Ureter (tissue), 1 donor: ENCODE measurements around the gene RPL31. TPM values are rescaled to one million over a fixed set of nuclear protein-coding genes. Genes with fewer than 3 reads are reported as not detected.

Experiments
- DNase-seq: peaks from one replicate; pipeline ENCODE4 v3.0.0-alpha.2; 2020; ENCODE audit warnings: low spot score
- total RNA-seq: library from RNA; stranded (reverse); gene quantifications from one replicate; pipeline ENCODE4 v1.2.4, GENCODE V29; 2023
- donor health status: DM: yes; HTN: yes; CAD: no.

RPL31 gene
- 1,638 TPM for total RNA-seq

DNA sequence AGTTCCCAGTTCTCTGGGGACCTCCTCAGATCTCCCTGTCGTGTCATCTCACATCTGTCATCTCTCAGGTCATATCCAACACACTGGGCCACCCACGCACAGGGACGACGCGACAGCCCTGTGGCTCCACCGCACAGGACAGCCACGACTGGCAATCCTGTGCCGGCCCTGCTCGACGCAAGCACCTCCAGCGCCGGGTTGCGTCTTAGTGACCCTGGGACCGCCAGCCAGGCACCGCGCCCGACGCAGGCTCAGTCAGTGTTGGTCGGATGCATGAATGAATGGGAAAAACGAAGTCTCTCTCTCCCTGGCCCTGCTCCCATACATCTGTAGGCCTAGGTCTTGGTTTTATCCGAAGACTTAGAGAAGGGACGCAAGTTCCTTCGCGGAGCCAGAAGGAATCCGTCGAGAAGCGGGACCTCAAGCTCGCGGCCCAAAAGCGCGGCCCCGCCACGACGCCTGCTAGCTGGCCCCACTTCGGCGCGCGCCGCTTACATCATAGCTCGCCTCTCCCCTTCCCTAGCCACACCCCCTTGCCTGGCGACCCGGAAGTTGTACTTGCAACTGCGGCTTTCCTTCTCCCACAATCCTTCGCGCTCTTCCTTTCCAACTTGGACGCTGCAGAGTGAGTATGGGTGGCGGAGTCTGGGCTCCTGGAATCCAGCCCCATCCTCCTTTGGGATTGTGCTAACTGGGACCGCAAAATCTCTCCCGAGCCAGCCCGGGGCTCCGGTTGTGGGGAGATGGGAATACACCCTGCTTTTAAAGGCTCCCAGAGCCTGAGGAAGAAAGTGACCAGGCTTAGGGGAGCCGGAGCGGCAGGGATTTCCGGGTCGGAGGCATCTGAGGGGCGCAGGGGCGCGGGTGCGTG lies at the start of gene RPL31:
Gene RPL31, plus strand, starts transcription at position 599 of the 871 bp plus-strand sequence. CDS start 413 bp downstream, outside the sequence.
- DNase-seq, result peak; percentile 98

DNA sequence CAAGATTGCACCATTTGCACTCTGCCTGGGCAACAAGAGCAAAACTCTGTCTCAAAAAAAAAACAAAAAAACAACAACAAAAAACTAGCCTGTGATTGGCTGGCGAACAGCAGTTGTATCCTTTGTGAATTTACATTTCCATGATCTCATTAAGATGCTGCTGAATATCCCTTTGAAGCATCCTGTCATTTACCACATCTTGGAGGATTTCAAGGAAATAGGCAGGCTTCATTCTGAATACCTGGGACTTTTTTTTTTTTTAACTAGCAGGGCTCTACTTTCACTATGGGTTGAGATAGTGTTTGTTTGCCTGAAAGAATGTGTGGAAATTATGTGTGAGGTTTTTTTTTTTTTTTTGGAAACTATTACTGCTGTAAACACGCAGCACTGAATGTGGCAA lies 49.6 kb upstream of the RPL31 start:
- no peak for DNase-seq

DNA sequence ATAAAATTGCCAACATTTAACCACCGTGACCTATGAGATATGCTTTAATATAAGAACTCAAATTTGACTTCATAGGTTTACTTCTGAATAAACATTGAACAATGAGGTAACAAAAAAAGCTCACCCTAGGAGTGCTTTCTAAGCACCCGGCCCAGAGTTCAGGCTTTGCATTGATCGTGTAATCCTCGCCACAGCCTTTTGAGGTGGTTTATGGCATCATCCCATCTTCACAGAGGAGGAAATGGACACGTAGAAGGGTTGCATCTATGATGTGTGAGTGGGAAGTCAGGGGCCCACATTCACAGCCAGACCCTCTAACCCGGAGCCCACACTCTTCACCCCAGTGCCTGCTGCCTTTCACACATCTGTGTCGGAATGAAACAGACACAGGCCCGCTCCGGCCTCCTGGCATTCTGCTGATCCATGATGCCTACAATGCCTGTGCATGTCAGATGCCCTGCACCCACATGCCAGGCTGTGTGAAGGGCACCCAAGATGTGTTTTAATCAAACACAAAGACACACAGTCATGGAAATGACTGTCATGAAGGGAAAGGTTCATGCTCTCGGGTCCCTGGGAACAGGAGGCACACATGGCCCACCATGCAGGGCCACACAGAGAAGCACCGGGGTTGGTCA lies 48.6 kb upstream of the RPL31 start:
- no peak for DNase-seq

- DNase-seq, result no peak
Measured at GRCh38 chr2:100954044-100954420, 48.1 kb upstream of the RPL31 start.

DNA sequence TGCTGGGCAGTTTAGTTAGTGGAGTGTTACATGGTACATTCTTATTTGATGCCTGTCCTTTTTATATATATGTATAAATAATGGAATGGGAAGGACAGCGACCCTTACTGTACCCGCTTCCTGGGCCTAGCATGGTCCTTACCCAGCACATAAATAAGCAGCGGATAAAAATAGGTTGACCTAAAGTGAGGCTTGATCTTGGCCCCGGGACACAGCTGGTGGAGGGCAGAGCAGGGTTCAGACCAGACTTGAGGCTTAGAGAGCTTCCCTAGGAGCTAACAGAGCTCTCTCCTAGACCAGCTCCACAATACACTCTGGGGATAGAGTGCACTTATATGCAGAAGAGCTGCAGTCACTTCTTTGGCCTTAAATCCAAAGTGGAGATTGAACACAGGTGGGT lies 46.9 kb upstream of the RPL31 start:
- no peak for DNase-seq

GRCh38 chr2:100956081-100956480 lies 46.0 kb upstream of the RPL31 start:
- no peak for DNase-seq

DNA sequence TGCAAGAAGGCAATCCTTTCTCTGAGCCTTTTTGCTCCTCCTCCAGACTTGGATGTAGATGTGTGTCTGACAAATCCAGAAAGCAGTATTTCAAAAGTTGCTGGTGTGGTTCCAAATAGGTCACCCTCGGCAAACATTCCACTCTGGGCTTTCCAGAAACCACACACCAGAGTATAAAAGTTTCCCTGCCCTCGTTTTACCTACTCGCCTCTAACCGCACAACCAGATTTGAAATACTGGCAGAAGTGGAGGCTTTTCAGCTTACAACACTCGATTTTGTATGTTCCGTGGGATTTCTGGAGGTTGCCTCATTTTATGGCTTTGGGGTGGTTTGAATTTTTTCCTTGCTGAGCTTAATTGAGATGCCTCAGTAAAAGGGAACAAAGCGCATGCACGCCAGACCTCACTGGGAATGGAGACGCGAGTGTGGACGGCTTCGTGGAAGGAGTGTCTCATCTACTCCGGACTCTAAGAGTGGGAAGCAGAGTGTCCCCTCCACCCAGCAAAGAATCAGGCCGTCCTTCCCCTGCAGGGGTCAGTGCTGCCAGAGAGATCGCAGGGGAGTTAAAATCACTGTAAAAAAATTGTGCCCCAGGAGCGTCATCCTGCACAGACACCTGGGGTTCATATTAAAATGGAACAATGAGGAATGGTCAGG lies 44.0 kb upstream of the RPL31 start:
- peak; percentile 65 for DNase-seq

- DNase-seq, result no peak
Measured at GRCh38 chr2:100959225-100959880, 42.7 kb upstream of the RPL31 start.

GRCh38 chr2:100960688-100961087 lies 41.4 kb upstream of the RPL31 start:
- DNase-seq, result no peak

- no peak for DNase-seq
Measured at GRCh38 chr2:100962366-100963025, 39.6 kb upstream of the RPL31 start.

GRCh38 chr2:100963026-100963375 lies 39.1 kb upstream of the RPL31 start:
- DNase-seq, result no peak

DNA sequence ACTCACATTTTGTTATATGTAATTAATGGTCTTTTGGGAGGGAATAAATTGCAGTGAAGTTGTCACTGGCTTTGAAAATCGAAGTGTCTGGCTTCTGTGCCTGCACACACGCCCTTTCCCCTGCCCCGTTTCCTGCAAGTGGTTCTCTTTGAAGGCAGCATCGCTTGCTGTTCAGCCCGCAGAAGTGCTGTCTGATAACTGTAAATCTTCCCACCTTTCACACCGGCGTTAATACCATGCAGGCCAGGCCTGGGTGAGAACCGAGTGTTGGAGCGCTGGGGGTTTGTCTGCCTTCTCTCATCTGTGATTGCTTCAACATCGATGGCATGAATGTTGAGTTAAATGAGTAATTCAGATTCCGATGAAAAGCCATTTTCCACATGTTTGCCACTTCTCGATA lies 37.9 kb upstream of the RPL31 start:
- no peak for DNase-seq

DNA sequence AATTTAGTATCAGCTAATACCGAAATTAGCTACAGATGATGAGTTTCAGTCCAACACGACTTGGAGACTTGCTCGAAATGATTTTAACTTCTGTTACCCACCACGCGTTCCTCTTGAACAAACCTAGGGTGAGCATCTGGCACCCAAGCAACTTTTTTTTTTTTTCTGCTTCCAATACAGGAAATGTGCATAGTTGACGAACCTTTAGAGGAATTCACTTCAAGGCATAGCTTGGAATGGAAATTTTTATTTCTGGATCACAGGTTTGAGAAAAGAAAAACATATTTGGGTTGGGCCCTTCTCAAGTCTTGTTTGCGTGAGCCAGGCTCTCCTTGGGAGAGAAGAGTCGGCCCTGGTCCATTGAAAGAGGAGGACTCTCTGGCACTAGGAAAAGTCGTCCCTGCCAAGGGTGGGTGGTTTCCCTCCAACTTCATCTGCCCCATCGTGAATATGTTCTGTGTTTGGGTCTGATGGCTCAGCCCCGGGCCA lies 37.4 kb upstream of the RPL31 start:
- no peak for DNase-seq

- no peak for DNase-seq
Measured at GRCh38 chr2:100965596-100965995, 36.5 kb upstream of the RPL31 start.

- DNase-seq, result no peak
Measured at GRCh38 chr2:100967716-100968115, 34.4 kb upstream of the RPL31 start.

- no peak for DNase-seq
Measured at GRCh38 chr2:100968146-100969145, 33.6 kb upstream of the RPL31 start.

DNA sequence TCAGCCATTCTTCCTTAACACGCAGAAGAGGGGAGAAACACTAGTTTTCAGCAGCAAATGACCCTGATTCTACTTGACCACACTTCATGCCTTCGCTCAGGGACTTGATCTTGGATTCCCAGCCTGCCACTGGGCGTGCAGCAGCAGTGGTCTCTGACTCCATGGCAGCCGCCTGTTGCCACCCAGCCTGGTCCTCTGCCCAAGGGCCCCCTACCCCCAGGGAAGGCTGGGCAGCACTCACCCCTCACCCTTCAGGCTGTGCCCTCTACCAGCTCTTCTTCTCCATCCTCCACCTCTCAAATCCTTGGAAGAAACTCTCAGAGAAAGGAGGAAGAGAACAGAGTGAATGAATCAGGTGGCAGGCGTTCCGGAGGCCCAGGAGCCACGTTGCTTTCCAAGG lies 32.1 kb upstream of the RPL31 start:
- DNase-seq, result no peak

- DNase-seq, result no peak
Measured at GRCh38 chr2:100971221-100971620, 30.9 kb upstream of the RPL31 start.

DNA sequence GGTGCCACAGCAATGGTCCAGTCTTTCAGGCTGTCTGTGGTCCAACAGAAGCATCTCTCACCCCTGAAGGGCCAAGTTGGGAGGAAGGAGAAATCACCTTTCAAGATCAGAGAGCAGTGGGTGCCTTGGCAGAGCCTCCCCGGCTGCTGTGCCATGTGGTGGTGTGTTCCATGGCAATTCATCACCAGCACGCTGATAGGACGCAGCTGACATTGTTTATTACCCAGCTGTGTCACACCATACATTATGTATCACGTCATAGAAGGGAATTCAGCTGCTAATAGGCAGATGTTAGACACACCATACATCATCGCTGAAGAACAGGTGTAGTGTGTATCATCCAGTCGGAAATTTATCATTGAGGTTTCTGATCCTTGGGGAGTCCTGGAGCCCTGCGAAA lies 29.6 kb upstream of the RPL31 start:
- no peak for DNase-seq
